Nephron (organoid): ENCODE data around the gene POLR2J2.
A peak's percentile ranks its signal among the peaks of the same experiment; 100 is the strongest.
"Not testable (repeated sequence)": the region's sequence is repeated elsewhere in the genome, so short reads cannot be mapped to it uniquely, and the experiment has no call there.

Experiments
- H3K27ac Mint-ChIP-seq, 3 experiments: 2 replicates each; pipeline ENCODE4 v1.8.0; 2020; ENCODE audit warnings: mixed read lengths in 3 of 3, mild to moderate bottlenecking in 2 of 3, moderate library complexity in 1 of 3
- H3K27me3 Mint-ChIP-seq: 2 replicates; pipeline ENCODE4 v1.8.0; 2021; ENCODE audit warnings: low read depth, mild to moderate bottlenecking, moderate library complexity, mixed read lengths
- H3K36me3 Mint-ChIP-seq: 2 replicates; pipeline ENCODE4 v1.8.0; 2020; ENCODE audit warnings: low read depth, mixed read lengths
- H3K4me1 Mint-ChIP-seq: 2 replicates; pipeline ENCODE4 v1.8.0; 2020; ENCODE audit warnings: mixed read lengths
- H3K4me3 Mint-ChIP-seq, 3 experiments: 2 replicates each; pipeline ENCODE4 v1.8.0; 2020; ENCODE audit warnings: mild to moderate bottlenecking in 3 of 3, mixed read lengths in 3 of 3, moderate library complexity in 2 of 3
- H3K9me3 Mint-ChIP-seq: 2 replicates; pipeline ENCODE4 v1.8.0; 2020; ENCODE audit warnings: mixed read lengths
- CTCF ChIP-seq, 3 experiments: fragments of 200-600 bp; sonication (generic); IDR thresholded peaks; one replicate each; pipeline ENCODE4 v1.5.0; 2021; ENCODE audit warnings: antibody characterized with exemption in 3 of 3; ENCODE audit not compliant: unreplicated experiment in 3 of 3

POLR2J2 gene

GRCh38 chr7:102671166-102671955 lies at the start of gene POLR2J2:
Gene POLR2J2 (minus strand): TSS chr7:102671663. CDS start chr7:102671601, 62 bp downstream.
- H3K4me1 Mint-ChIP-seq, H3K27me3 Mint-ChIP-seq, H3K9me3 Mint-ChIP-seq, H3K36me3 Mint-ChIP-seq: not testable (repeated sequence)
- peak in 1 of 3 experiments; percentile 10 for TF ChIP-seq CTCF (IDR thresholded peaks at IDR 0.05; ENCODE audit: unreplicated experiment in 3 of 3)
- Mint-ChIP-seq H3K4me3 (peak within 1 kb of the TSS; percentile 82 to 84 (median 84)), H3K27ac (peak within 1 kb of the TSS; percentile 50 to 82 (median 78))

DNA sequence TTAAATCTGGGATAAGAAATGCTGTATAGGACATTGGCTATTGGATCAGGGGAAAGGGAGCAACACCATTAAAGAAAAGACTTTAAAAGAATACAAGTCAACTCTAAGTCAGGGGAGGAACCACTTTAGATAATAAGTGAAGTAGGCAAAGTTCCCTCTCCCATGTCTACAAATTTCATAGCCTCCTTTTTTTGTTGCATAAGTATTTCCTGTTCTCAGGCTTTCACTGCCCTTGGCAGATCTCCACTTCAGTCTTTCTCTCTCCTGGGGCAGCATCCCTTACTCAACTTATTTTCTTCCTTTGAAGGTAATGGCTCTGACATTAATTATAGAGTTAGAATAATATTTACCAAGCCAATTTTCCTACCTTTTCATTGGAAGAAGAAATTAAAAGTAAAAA lies 47.0 kb upstream of the POLR2J2 start:
- H3K4me3 Mint-ChIP-seq, H3K36me3 Mint-ChIP-seq, H3K9me3 Mint-ChIP-seq, H3K27me3 Mint-ChIP-seq, H3K4me1 Mint-ChIP-seq: not testable (repeated sequence)
- peak overlapping the region; percentile 7 to 49 (median 18) for H3K27ac Mint-ChIP-seq

DNA sequence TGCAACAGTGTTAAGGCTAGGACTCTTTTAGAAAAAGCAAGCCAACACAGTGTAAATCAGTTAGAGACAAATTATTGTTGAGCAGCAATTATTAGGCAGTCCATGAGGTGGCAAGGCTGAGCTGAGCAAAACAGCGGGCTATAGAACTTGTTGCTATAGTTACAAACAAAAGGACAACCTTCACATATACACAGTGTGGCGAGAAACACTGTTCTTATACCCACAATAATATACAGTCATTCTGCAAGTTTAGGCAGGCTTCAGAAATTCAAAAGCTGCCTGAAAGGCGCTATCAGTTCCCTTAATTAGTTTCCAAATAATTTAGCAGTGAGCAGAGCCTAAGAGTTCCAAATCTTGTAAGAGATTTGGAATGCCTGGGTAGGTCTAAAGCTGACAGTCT lies 44.3 kb upstream of the POLR2J2 start:
- H3K4me1 Mint-ChIP-seq, H3K4me3 Mint-ChIP-seq, H3K9me3 Mint-ChIP-seq: not testable (repeated sequence)

DNA sequence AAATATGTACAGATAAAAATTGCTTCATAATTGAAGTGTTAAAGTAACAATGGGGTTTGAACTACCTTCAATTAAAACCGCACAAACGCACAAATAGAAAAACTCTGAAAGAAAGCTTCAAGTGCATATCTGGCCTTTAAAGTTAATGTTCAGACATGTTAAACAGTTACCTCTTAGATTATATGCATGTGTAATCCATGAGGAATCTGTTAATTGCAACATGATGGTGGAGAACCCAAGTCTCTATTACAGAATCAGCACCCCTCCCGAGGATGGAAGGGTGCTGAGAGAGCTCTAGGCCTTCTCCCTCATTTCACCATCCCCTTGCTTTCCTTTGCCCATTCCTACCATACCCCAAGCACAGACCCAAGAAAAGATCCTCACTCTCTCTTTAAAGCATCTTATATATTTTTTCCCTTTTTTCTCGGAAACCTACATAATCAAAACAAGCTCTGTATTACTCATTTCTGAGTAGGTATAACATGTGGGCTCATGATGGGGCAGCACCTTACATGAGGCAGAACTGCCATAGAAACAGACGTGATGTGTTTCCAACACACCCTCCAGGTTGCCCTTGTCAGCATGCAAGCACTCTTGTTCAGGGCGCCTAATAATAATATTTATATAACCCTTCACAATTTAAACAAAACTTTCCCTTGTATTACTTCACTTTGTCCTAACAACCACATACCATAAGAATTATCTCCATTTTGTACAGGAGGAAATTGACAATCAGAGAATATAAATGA lies 43.5 kb upstream of the POLR2J2 start:
- H3K36me3 Mint-ChIP-seq, H3K27ac Mint-ChIP-seq, H3K4me3 Mint-ChIP-seq, H3K27me3 Mint-ChIP-seq, H3K4me1 Mint-ChIP-seq, H3K9me3 Mint-ChIP-seq: not testable (repeated sequence)

More for the DNA sequence above, 44.3 kb upstream of the POLR2J2 start:
- not testable (repeated sequence) for H3K27ac Mint-ChIP-seq, H3K36me3 Mint-ChIP-seq, H3K27me3 Mint-ChIP-seq

- not testable (repeated sequence) for H3K4me1 Mint-ChIP-seq, H3K4me3 Mint-ChIP-seq, H3K27ac Mint-ChIP-seq, H3K27me3 Mint-ChIP-seq, H3K36me3 Mint-ChIP-seq, H3K9me3 Mint-ChIP-seq
Observed at GRCh38 chr7:102713691-102714080, 42.2 kb upstream of the POLR2J2 start.

GRCh38 chr7:102713011-102713690 lies 41.7 kb upstream of the POLR2J2 start:
- not testable (repeated sequence) for H3K27ac Mint-ChIP-seq, H3K4me1 Mint-ChIP-seq, H3K36me3 Mint-ChIP-seq, H3K4me3 Mint-ChIP-seq, H3K27me3 Mint-ChIP-seq, H3K9me3 Mint-ChIP-seq

DNA sequence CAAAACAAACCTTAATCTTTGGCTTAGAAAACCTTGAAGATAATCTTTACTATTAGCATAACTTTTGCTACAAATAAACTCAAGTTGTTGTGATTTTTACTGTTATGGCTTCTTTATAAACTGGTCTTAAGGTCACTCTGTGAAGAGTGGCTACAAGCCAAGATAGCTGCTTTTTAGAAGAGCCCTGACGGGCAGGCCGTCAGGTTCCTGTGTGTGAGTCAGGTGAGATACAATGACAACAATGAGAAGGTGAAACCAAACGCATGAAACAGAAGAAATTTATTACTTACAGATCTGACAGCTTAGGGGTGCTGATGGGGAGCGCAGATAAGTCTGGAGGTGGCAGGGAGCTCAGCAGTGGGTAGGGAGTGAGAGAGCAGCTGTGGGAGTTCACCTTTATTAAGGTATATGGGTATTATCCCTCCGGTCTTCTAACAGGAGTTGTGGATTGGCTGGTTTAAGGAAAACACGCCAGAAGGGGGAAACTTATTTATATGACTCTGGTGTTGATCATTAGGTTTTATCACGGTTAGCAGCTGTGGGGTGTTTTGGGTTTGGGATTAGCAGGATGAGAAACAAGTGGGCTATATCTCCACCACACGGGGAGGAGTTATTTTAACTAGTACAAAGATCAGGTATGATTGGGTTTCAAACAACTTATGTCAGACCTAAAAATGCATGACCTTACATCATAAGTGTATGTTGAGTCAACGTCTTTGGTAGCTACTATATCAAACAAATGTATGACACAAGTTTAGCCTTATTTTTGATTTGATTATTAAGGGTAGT lies 27.7 kb upstream of the POLR2J2 start:
- not testable (repeated sequence) for H3K27ac Mint-ChIP-seq, H3K9me3 Mint-ChIP-seq, H3K36me3 Mint-ChIP-seq, H3K4me3 Mint-ChIP-seq
- peaks cover 11% of the 10 kb centered on the region for H3K27me3 Mint-ChIP-seq
- H3K4me1 Mint-ChIP-seq = peaks cover 16% of the 10 kb centered on the region

DNA sequence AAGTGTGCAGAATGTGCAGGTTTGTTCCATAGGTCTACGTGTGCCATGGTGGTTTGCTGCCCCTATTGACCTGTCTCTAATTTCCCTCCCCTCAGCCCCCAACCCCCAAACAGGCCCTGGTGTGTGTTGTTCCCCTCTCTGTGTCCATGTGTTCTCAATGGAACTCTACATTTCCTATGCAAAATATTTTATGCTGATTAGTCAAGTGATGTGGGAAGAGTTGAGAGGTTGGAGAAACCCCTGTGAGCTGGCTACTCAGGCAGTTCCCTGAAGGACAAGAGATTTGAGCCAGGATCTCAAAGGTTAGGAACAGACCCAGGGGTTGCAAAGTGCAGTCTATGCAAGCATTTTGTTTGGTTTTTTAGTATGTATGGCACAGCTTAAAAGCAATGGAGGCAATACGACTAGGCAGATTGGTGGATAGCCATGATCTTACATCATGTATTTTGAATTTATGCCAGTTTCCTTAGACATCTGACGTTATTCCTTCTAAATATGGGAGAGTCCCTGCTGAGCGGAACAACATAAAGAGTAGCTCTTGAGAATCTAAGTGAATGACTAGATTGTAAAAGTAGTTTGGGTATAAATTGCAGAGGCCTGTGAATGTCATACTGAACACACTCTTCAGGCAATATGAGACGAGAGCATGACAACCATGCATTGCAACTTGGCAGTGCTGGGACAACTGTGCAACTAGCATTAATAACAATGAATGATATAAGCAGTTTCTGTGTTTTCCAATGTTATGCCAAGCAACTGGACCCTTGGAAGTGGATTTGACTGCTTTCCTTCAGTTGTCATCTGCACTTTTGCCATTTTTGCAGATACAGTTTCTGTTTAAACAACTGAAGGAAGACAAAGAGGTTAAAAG lies 26.4 kb upstream of the POLR2J2 start:
- not testable (repeated sequence) for H3K4me3 Mint-ChIP-seq, H3K36me3 Mint-ChIP-seq, H3K27ac Mint-ChIP-seq, H3K9me3 Mint-ChIP-seq
- Mint-ChIP-seq H3K4me1 (peaks cover 16% of the 10 kb centered on the region), H3K27me3 (peaks cover 15% of the 10 kb centered on the region)

- H3K27ac Mint-ChIP-seq, H3K9me3 Mint-ChIP-seq, H3K4me3 Mint-ChIP-seq, H3K36me3 Mint-ChIP-seq: not testable (repeated sequence)
- H3K4me1 Mint-ChIP-seq = peaks cover 16% of the 10 kb centered on the region
- peaks cover 29% of the 10 kb centered on the region for H3K27me3 Mint-ChIP-seq
Observed at GRCh38 chr7:102696009-102696408, 24.5 kb upstream of the POLR2J2 start.

DNA sequence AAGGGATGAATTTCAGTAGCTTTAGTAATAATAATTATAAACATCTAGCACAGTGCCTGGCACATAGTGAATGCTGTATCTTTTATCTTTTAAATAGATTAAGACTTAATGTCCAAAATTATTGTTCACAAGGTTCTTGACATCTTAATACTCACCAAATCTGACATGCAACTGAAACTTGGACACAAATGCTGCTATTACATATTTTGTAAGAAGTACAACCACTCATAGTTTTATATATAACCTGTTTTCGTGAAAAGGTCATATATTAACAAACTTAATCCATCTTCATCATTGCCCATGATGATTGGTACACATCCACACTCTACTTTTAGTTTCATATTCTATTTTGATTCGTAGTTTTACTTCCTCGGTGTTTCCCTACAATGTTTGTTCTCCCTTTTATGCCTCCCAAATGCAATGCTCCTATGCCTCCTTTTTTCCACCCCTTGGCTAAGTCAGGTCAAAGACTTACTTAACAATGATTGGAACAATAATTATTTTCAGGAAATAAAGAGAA lies 23.6 kb upstream of the POLR2J2 start:
- Mint-ChIP-seq H3K4me1 (peaks cover 16% of the 10 kb centered on the region), H3K27me3 (peaks cover 33% of the 10 kb centered on the region)
- not testable (repeated sequence) for H3K27ac Mint-ChIP-seq, H3K9me3 Mint-ChIP-seq, H3K4me3 Mint-ChIP-seq, H3K36me3 Mint-ChIP-seq

DNA sequence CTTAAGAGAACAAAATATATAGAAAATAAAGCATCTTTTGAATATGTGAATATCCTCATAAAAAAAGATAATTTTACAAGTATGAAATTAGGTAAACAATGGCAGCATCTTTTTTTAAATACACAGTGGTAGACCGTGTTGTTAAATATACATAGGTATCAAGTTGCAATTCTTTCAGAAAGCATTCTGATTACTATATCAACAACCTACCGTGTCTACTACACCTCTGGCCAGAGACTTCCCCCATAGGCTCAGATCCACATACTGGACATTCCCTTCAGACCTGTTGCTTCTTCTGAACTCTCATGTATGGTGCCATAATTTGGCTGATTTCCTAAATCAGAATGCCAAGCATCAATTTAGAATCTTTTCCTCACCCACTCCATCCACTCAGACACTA lies 22.5 kb upstream of the POLR2J2 start:
- Mint-ChIP-seq H3K27me3 (peaks cover 29% of the 10 kb centered on the region), H3K4me1 (peaks cover 10% of the 10 kb centered on the region)
- not testable (repeated sequence) for H3K27ac Mint-ChIP-seq, H3K9me3 Mint-ChIP-seq, H3K36me3 Mint-ChIP-seq, H3K4me3 Mint-ChIP-seq

DNA sequence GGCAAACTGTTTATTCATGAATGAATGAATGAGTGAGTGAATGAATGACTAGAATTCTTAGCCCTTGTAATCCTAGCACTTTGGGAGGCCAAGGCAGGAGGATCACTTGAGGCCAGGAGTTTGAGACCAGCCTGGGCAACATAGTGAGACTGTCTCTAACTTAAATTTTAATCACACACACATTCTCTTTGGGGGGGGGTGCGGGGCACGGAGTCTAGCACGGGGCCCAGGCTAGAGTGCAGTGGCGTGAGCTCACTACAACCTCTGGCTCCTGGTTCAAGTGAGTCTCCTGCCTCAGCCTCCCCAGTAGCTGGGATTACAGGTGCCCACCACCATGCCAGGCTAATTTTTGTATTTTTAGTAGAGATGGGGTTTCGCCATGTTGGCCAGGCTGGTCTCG lies 19.1 kb upstream of the POLR2J2 start:
- H3K4me1 Mint-ChIP-seq, H3K9me3 Mint-ChIP-seq, H3K4me3 Mint-ChIP-seq, H3K27ac Mint-ChIP-seq, H3K36me3 Mint-ChIP-seq: not testable (repeated sequence)
- H3K27me3 Mint-ChIP-seq = peaks cover 29% of the 10 kb centered on the region
